ENCODE data around the gene SUN5. TPM values are rescaled to one million over a fixed set of nuclear protein-coding genes. Genes with fewer than 3 reads are reported as not detected.

Gene SUN5
- total RNA-seq, 1 experiment from 2014 or later, result not detected

- H3K27ac ChIP-seq, result no peak overlapping the region
- H3K9me3 ChIP-seq (replicated peaks), result no peaks in the 10 kb centered on the region
- no peaks in the 10 kb centered on the region; the same call in none of the 2 replicates for H3K27me3 ChIP-seq
- no peak for DNase-seq
- no peaks in the 10 kb centered on the region for H3K36me3 ChIP-seq
- H3K4me3 ChIP-seq, result no peak overlapping the region
- H3K4me1 ChIP-seq, result no peaks in the 10 kb centered on the region
These were observed 18.6 kb upstream of the SUN5 start for GRCh38 chr20:33022694-33023438.

GRCh38 chr20:33022289-33022688, 18.1 kb upstream of the SUN5 start:
- H3K27ac ChIP-seq, result no peak overlapping the region
- H3K9me3 ChIP-seq (replicated peaks), result no peaks in the 10 kb centered on the region
- DNase-seq, result no peak
- H3K36me3 ChIP-seq, result no peaks in the 10 kb centered on the region
- no peaks in the 10 kb centered on the region for H3K4me1 ChIP-seq
- peaks cover 1% of the 10 kb centered on the region for H3K27me3 ChIP-seq
- no peak overlapping the region for H3K4me3 ChIP-seq

GRCh38 chr20:33021879-33022278, 17.6 kb upstream of the SUN5 start:
- no peak overlapping the region for H3K27ac ChIP-seq
- H3K36me3 ChIP-seq, result no peaks in the 10 kb centered on the region
- DNase-seq, result no peak
- H3K27me3 ChIP-seq, result peaks cover 4% of the 10 kb centered on the region
- no peaks in the 10 kb centered on the region for H3K4me1 ChIP-seq
- no peaks in the 10 kb centered on the region for H3K9me3 ChIP-seq (replicated peaks)
- H3K4me3 ChIP-seq, result no peak overlapping the region

- DNase-seq, result no peak
- Histone ChIP-seq H3K4me3 (no peak overlapping the region), H3K4me1 (no peaks in the 10 kb centered on the region), H3K27me3 (peaks cover 4% of the 10 kb centered on the region), H3K9me3 (replicated peaks) (no peaks in the 10 kb centered on the region), H3K36me3 (no peaks in the 10 kb centered on the region), H3K27ac (no peak overlapping the region)
These were observed 16.3 kb upstream of the SUN5 start for GRCh38 chr20:33020278-33021161.

- no peak for DNase-seq
- H3K4me1 ChIP-seq, result peaks cover under 1% of the 10 kb centered on the region; the same call in 1 of the 2 replicates
- H3K27me3 ChIP-seq, result peaks cover 4% of the 10 kb centered on the region
- no peak overlapping the region for H3K27ac ChIP-seq
- no peaks in the 10 kb centered on the region for H3K9me3 ChIP-seq (replicated peaks)
- H3K36me3 ChIP-seq, result no peaks in the 10 kb centered on the region
- no peak overlapping the region for H3K4me3 ChIP-seq
These were observed 15.4 kb upstream of the SUN5 start for GRCh38 chr20:33019465-33020277.

- no peak overlapping the region for H3K27ac ChIP-seq
- H3K4me3 ChIP-seq, result no peak overlapping the region
- H3K4me1 ChIP-seq, result peaks cover 13% of the 10 kb centered on the region
- H3K27me3 ChIP-seq, result peaks cover 4% of the 10 kb centered on the region
- no peaks in the 10 kb centered on the region for H3K36me3 ChIP-seq
- H3K9me3 ChIP-seq (replicated peaks), result no peaks in the 10 kb centered on the region
- no peak for DNase-seq
These were observed 14.1 kb upstream of the SUN5 start for GRCh38 chr20:33018169-33018931.

GRCh38 chr20:33017542-33017941, 13.3 kb upstream of the SUN5 start:
- DNase-seq, result no peak
- no peaks in the 10 kb centered on the region for H3K36me3 ChIP-seq
- H3K27me3 ChIP-seq, result peaks cover 4% of the 10 kb centered on the region
- H3K27ac ChIP-seq, result no peak overlapping the region
- peaks cover 13% of the 10 kb centered on the region for H3K4me1 ChIP-seq
- H3K9me3 ChIP-seq (replicated peaks), result no peaks in the 10 kb centered on the region
- H3K4me3 ChIP-seq, result no peak overlapping the region

GRCh38 chr20:33016581-33017109, 12.4 kb upstream of the SUN5 start:
- Histone ChIP-seq H3K4me3 (no peak overlapping the region), H3K27me3 (peaks cover 4% of the 10 kb centered on the region), H3K36me3 (no peaks in the 10 kb centered on the region), H3K4me1 (peaks cover 13% of the 10 kb centered on the region), H3K27ac (no peak overlapping the region), H3K9me3 (replicated peaks) (no peaks in the 10 kb centered on the region)
- DNase-seq, result no peak

DNA sequence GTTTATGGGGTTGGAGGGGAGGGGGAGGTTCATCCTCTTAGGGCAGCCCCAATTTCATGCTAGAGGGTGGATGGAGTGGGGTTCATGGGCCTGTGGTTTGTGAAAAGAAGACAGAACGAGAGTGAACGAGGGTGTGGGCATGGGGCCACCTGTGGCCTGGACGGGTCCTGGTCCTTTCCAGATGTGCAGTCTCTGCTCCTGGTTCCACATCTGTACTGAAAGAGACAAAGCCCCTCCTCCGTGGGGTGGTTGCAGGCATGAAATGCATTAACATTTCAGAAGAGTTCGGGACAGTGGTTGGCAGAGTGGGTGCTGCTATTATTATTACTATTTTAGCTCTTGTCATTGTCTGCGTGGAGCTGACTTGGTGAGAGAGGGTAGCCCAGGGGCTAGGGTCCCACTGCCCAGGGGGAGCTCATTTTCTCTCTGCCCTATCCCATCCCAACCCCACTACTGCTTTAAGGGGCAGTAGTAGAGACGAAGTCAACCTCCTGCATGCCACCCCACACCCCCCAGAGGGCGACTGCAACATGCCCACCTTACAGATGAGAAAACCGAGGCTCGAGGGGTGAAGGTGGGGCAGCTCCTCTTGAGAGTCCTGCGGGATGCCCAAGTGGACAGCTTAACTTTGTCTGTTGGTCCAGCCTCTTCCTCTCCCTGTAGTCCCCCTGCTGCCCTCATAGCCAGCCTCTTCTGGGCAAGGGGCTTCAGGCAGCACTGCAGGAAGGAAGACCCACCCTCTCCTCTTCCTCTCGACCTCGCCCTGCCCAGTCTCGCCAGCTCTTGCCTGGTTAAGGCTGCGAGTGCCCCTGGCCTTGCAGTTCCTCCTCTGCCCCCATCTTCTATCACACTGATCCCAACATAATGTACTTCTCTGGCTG, 11.7 kb upstream of the SUN5 start:
- Histone ChIP-seq H3K4me3 (no peak overlapping the region), H3K27ac (no peak overlapping the region), H3K27me3 (peaks cover 4% of the 10 kb centered on the region), H3K4me1 (peaks cover 13% of the 10 kb centered on the region), H3K36me3 (no peaks in the 10 kb centered on the region), H3K9me3 (replicated peaks) (no peaks in the 10 kb centered on the region)
- DNase-seq, result no peak

- Histone ChIP-seq H3K36me3 (no peaks in the 10 kb centered on the region), H3K9me3 (replicated peaks) (no peaks in the 10 kb centered on the region), H3K27ac (no peak overlapping the region), H3K27me3 (peaks cover 4% of the 10 kb centered on the region), H3K4me3 (no peak overlapping the region), H3K4me1 (peaks cover 13% of the 10 kb centered on the region)
- no peak for DNase-seq
These were observed 10.9 kb upstream of the SUN5 start for GRCh38 chr20:33015114-33015484.

- Histone ChIP-seq H3K4me3 (no peak overlapping the region), H3K36me3 (no peaks in the 10 kb centered on the region), H3K27ac (no peak overlapping the region), H3K9me3 (replicated peaks) (no peaks in the 10 kb centered on the region), H3K27me3 (peaks cover 4% of the 10 kb centered on the region; the same call in 1 of the 2 replicates), H3K4me1 (peaks cover 16% of the 10 kb centered on the region)
- DNase-seq, result peak; percentile 22 to 33
These were observed 10.3 kb upstream of the SUN5 start for GRCh38 chr20:33014336-33015113.

DNA sequence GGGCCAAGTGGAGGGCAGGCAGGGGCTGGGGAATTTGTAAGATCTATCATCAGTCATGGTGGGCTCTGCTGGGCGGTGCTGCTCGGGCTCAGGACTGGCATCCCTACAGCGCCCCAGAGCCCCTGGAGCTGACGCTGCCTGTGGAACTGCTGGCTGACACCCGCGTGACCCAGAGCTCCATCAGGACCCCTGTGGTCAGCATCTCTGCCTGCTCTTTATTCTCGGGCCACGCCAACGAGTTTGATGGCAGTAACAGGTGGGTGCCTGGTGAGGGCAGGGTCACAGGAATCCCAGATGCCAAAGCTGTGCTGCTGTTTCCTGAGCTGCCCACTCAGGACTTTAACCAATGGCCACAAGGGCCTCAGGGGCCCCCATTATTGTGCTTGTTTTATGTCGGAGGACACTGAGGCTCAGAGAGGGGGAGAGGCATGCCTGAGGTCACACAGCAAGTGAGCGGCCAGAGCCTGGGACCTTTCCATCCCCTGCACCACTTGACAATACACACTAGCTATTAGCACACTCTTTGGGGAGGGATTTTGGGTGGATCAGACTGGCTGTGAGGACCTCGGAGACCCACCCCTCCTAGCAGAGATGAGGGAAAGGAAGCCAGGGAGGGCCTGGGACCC, 9.6 kb upstream of the SUN5 start:
- no peaks in the 10 kb centered on the region for H3K9me3 ChIP-seq (replicated peaks)
- H3K36me3 ChIP-seq, result no peaks in the 10 kb centered on the region
- no peak overlapping the region for H3K27ac ChIP-seq
- H3K27me3 ChIP-seq, result peaks cover 4% of the 10 kb centered on the region; the same call in 1 of the 2 replicates
- H3K4me1 ChIP-seq, result peaks cover 21% of the 10 kb centered on the region
- H3K4me3 ChIP-seq, result no peak overlapping the region
- DNase-seq, result peak; percentile 63 to 64
